Mucosa of rectum (tissue), 2 donors: ENCODE data around the gene MEN1.

ENCODE experiments used
- H3K27ac ChIP-seq, 2 donors: one replicate each; pipeline ENCODE4 v1.7.0; 2013; ENCODE audit warnings: inconsistent platforms in 2 of 2, low read depth in 2 of 2, low read length in 2 of 2
- H3K27me3 ChIP-seq, 2 donors: one replicate each; pipeline ENCODE4 v1.7.0; 2013; ENCODE audit warnings: low read length in 2 of 2; ENCODE audit not compliant: control insufficient read depth in 2 of 2, insufficient read depth in 2 of 2
- H3K36me3 ChIP-seq, 2 donors: one replicate each; pipeline ENCODE4 v1.7.0; 2013; ENCODE audit warnings: low read length in 2 of 2; ENCODE audit not compliant: control insufficient read depth in 2 of 2, insufficient read depth in 2 of 2
- H3K4me1 ChIP-seq, 2 donors: one replicate each; pipeline ENCODE4 v1.7.0; 2013; ENCODE audit warnings: low read length in 2 of 2, mild to moderate bottlenecking in 1 of 2; ENCODE audit not compliant: control insufficient read depth in 2 of 2, insufficient read depth in 2 of 2
- H3K4me3 ChIP-seq, 2 donors: one replicate each; pipeline ENCODE4 v1.7.0; 2013; ENCODE audit warnings: low read length in 2 of 2
- H3K9ac ChIP-seq, 2 donors: one replicate each; pipeline ENCODE4 v1.7.0; 2013; ENCODE audit warnings: low read length in 2 of 2, low read depth in 1 of 2, mild to moderate bottlenecking in 1 of 2
- H3K9me3 ChIP-seq, 2 donors: one replicate each; pipeline ENCODE4 v1.7.0; 2013; ENCODE audit warnings: low read length in 2 of 2; ENCODE audit not compliant: control insufficient read depth in 2 of 2
- donor health status: healthy.
- donor health status: Normal muscosa, but diverticular disease.

MEN1 gene

DNA sequence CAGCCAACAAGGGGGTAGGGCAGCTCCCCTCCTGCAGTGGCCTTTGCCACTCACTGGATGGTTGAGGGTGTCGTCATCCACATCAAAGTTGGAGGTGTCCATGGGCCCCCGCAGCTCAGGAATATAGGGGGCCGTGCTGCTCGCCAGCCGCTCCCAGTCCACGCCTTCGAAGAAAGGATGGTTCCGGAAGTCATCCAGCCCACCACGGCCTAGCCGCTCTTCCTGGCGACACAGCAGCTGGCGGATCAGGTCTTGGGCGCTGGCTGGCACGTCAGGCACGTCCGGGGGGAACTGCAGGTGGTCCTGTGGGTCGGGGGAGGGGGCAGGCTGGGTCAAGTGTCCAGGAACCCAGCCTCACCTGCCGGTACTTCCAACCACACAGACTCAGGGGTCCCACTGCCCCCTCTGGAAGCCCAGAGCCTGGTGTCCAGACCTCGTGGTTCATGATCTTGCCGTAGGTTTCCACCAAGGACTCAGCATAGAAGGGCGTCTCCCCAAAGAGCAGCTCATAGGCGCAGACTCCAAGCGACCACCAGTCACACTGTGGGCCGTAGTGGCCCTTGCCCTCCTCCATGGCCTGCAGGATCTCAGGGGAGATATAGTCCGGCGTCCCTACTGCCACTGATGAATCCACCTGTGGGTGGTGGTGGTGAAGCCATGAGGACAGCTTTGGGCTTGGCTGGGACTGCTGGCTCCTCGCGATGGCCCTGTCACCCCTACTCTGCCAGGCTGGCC, 28.4 kb upstream of the MEN1 start:
- Histone ChIP-seq H3K9me3 (no peaks in the 10 kb centered on the region), H3K36me3 (peaks cover 31 to 34% of the 10 kb centered on the region in 2 donors), H3K9ac (no peak overlapping the region), H3K27me3 (no peaks in the 10 kb centered on the region), H3K4me3 (no peak overlapping the region), H3K4me1 (peaks cover 8 to 16% of the 10 kb centered on the region in 2 donors), H3K27ac (no peak overlapping the region)

DNA sequence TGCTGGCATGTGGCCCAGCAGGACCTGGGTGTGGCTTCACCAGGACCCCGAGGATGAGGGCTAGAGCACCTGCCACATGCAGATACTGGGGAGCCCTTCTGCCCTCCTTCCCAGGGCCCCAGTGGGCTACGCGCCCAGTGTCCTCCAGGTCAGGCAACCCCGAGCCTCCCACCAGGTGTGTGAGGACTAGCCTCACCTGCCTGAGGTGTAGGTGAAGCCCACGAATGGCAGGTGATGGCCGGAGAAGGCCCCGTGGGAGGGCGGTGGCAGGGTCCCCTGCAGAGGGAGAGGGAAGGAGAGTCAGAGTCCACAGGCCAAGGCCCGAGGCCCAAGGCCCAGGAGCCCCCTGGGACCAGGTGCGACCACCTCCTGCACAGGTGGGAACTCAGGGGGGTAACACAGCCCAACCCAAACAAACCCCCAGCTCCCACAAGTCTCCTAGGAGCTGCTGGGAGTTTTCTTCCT, 27.6 kb upstream of the MEN1 start:
- Histone ChIP-seq H3K4me3 (no peak overlapping the region), H3K27me3 (no peaks in the 10 kb centered on the region), H3K4me1 (peaks cover 3 to 11% of the 10 kb centered on the region in 2 donors), H3K9ac (no peak overlapping the region), H3K27ac (no peak overlapping the region), H3K9me3 (no peaks in the 10 kb centered on the region), H3K36me3 (peaks cover 36 to 42% of the 10 kb centered on the region in 2 donors)

DNA sequence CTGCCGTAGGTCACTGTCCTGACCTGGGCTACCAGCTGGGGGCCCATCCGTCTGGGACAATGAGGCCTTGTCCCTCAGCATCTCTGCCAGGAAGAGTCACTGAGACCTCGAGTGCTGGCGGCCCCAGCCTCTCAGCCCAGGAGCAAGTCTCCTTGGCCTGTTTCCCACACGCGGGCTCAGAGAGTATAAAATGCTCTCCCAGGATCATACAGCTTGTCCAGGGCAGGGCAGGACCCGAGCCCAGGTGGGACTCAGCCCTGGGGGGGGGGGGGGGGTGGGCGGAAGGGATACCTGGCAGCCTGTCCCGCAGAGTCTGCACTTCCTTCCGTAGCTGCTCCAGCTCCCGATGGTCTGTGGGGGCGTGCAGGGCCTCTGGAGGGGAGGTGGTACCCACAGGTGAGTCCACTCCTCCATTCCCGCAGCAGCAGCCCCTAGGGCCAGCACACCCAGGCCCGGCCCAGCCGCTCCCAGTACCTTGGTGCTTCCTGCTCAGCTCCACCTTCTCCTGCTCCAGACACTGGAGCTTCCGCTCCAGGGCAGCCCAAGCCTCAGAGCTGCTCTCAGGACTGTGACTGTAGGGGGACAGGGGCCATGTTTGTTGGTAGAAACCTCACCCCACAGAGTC, 26.2 kb upstream of the MEN1 start:
- Histone ChIP-seq H3K27me3 (no peaks in the 10 kb centered on the region), H3K27ac (no peak overlapping the region), H3K36me3 (peaks cover 41 to 47% of the 10 kb centered on the region in 2 donors), H3K4me1 (peaks cover 0 to 5% of the 10 kb centered on the region in 2 donors), H3K9ac (no peak overlapping the region), H3K4me3 (no peak overlapping the region), H3K9me3 (no peaks in the 10 kb centered on the region)

DNA sequence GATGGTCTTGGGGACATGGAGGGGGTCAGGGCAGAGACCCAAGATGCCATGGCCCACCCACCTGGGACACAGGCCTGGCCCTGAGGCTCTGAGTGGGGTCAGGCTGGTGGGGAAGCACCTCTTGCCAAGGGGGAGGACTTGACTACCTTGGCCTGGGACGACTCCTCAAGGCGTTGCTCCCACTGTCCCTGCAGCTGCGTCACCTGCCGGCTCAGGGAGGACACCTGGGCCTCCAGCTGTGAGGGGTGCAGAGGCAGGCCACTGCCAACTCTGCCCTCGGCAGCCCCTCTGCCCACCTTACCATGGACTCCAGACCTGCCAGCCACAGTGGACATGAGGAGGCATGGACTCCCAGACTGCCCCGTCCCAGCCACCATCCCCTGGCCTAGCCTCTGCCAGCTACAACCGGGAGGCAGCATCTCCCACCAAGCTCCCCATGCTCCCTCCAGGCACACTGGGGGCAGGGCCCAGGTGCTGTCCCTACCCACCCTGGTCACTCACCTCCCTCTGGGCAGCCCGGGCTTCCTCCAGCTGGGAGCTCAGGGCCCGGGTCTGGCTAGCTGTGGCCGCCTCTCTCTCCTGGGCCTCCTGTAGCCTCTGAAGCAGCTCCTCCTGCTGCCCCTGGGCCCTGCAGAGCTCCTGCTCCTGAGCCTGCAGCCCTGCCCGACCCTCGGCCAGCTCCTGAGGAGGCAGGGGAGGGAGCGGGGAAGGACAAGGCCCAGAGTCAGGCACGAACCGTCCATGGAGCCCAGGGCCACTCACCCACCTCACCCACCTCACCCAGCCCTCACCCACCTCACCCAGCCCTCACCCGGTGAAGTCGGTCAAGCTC, 25.5 kb upstream of the MEN1 start:
- Histone ChIP-seq H3K4me1 (peaks cover 0 to 5% of the 10 kb centered on the region in 2 donors), H3K9me3 (no peaks in the 10 kb centered on the region), H3K4me3 (no peak overlapping the region), H3K27ac (peak overlapping the region in 1 of 2 donors; percentile 47), H3K9ac (no peak overlapping the region), H3K27me3 (no peaks in the 10 kb centered on the region), H3K36me3 (peaks cover 40 to 48% of the 10 kb centered on the region in 2 donors)

DNA sequence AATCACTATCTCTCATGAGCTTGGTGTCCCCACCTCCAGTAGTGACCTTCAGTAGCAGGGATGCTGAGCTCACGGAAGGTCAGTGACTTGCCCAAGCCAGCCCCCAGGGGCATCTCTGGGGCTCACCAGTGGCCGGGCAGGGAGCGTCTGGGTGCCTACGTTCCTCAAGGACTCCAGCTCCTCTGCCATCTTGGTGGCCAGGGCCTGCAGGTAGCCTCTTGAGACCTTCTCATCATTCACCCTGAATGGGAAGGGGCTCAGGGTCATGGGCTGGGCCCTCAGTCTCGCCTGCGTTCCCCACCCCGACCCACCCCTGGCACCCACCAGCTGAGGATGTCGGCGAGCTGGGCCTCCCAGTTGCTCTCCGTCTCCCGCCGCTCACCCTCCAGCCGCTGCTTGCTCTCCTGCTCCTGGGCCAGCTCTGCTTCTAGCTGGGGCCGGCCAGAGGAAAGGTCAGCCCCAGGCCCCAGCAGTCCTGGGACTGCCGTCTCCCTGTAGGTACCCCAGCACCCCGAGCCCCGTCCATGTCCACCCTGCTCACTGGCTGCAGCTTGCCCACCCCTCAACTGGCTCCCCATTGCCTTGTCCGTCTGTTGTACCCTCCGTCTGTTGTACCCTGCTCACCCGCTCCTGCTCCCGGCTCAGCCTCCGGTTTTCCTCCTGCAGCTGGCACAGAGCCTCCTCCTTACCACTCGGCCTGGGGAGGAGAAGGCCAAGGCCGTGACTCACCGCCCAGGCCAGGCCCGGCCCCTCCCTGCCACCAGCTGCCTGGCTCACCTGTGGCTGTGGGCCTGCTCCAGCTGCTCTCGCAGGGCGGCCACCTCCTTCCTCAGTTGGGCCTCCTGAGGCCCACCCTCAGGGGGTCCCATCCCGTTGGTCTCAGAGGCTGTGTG, 24.6 kb upstream of the MEN1 start:
- H3K9me3 ChIP-seq = no peaks in the 10 kb centered on the region
- no peak overlapping the region for H3K4me3 ChIP-seq
- no peak overlapping the region for H3K9ac ChIP-seq
- H3K27me3 ChIP-seq = no peaks in the 10 kb centered on the region
- peaks cover 0 to 5% of the 10 kb centered on the region in 2 donors for H3K4me1 ChIP-seq
- peaks cover 41 to 52% of the 10 kb centered on the region in 2 donors for H3K36me3 ChIP-seq
- peak overlapping the region in 1 of 2 donors; percentile 47 for H3K27ac ChIP-seq

DNA sequence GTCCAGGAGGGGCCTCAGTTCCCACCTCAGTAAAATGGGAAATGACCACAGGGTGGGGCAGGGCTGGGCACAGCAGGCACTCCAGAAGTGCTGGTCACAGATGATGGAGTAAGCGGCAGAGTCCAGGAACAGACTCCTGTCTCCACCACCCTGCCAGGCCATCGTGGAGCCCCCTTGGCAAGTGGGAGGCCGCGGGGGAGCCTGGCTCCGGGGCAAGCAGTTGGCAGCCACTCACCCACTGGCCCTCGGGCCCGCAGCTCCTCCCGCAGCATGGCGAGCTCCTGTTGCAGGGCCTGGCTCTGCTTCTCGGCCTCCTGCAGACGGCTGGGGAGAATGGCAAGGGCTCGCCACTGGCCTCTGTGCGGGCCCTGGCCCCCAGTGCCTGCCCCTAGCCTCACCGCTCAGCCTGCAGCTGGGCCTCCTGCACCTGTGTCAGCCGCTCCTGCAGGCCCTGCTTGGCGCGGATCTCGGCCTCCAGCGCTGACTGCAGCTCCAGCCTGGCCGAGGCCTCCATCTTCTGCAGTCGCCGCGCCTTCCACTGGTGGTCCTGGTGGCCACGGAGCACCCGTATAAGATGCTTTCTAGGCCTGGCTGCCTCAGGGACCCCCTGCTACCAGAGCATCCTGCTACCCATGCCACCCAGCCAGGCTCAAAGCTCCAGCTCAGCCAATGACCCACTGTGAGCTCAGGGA, 23.8 kb upstream of the MEN1 start:
- Histone ChIP-seq H3K4me1 (peaks cover 0 to 5% of the 10 kb centered on the region in 2 donors), H3K27ac (no peak overlapping the region), H3K4me3 (no peak overlapping the region), H3K9ac (no peak overlapping the region), H3K9me3 (no peaks in the 10 kb centered on the region), H3K27me3 (no peaks in the 10 kb centered on the region), H3K36me3 (peaks cover 34 to 52% of the 10 kb centered on the region in 2 donors)

DNA sequence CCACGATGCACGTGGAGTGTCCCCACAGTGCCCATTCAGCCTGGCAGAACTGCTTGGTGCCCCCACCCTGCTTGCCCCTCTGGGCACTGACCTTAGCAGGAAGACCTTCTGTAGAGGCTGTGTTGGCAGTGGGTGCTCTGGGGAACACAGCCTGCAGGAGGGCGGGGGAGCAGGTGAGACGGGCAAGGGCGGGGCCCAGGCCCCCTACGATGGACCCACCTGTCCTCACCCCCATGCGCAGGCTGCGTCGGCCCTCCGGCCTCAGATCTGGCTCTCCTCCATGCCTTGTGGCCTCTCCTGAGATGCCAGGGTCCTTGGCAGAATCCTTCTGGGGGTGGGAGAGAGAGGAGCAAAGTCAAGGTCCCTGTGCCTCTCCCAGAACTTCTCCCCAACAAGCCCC, 23.2 kb upstream of the MEN1 start:
- Histone ChIP-seq H3K9ac (no peak overlapping the region), H3K4me1 (peaks cover 0 to 5% of the 10 kb centered on the region in 2 donors), H3K4me3 (no peak overlapping the region), H3K9me3 (no peaks in the 10 kb centered on the region), H3K36me3 (peaks cover 29 to 46% of the 10 kb centered on the region in 2 donors), H3K27ac (no peak overlapping the region), H3K27me3 (no peaks in the 10 kb centered on the region)

DNA sequence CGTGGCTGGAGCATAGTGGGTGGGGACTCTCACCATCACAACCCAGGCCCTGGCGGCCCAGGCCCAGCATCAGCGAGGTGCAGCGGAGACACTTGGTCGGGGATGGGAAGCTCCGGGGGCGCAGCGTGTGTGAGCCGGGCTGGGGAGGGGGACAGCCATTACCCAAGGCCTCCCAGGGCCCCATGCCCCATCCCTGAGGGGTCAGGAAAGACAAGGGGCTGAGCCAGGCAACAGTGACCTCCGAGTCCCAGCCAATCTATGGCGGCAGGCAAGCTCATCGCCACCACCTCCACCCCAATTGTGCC, 22.8 kb upstream of the MEN1 start:
- peaks cover 0 to 5% of the 10 kb centered on the region in 2 donors for H3K4me1 ChIP-seq
- H3K9ac ChIP-seq = no peak overlapping the region
- no peaks in the 10 kb centered on the region for H3K27me3 ChIP-seq
- no peak overlapping the region for H3K4me3 ChIP-seq
- H3K36me3 ChIP-seq = peaks cover 26 to 44% of the 10 kb centered on the region in 2 donors
- H3K9me3 ChIP-seq = no peaks in the 10 kb centered on the region
- H3K27ac ChIP-seq = no peak overlapping the region

DNA sequence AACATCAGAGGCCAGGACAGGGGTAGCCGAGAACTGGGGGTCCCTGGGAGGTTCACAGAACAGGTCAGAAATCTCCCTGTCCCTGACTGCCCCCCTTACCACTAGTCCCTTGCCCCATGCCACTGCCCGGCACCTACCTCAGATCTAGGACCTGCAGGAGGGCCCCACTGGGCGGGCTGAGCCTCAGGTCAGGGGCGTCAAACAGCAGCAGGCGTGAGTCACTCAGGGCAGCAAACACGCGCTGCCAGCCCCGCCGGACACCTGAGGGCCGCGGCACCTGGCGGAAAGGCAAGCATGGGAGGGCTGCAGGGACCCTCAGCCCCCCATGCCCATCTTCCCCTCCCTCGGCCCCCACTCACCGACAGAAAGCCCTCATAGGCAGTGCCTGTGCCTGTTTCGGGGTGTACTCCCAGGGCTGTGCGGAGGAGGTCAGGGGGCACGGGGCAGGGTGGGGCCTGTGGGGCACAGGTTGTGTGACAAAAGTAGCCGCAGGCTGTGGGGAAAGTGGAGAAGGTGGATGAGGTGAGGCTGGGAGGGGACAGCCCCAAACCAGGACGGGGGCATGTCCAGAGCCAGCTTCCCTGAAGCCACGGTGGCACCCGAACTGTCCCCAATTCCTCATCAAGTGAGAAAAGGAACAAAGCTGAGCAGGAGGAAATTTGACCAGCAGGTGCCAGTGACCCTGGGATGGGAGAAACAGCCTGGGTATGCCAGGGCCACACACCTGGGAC, 22.3 kb upstream of the MEN1 start:
- Histone ChIP-seq H3K27ac (no peak overlapping the region), H3K9ac (no peak overlapping the region), H3K4me3 (no peak overlapping the region), H3K27me3 (no peaks in the 10 kb centered on the region), H3K9me3 (no peaks in the 10 kb centered on the region), H3K4me1 (peaks cover 0 to 5% of the 10 kb centered on the region in 2 donors), H3K36me3 (peaks cover 22 to 42% of the 10 kb centered on the region in 2 donors)
